ENCODE results near the gene CDK2. TPM values are rescaled to one million over a fixed set of nuclear protein-coding genes. Genes with fewer than 3 reads are reported as not detected.

CDK2 gene
- total and polyA plus RNA-seq, 2 experiments from 2014 or later = 23.9 to 26.6 TPM

GRCh38 chr12:55965240-55965639 lies 1.4 kb upstream of the CDK2 start:
- H3K9me3 ChIP-seq (ENCODE audit: low read depth) = no peaks in the 10 kb centered on the region
- H3K9me2 ChIP-seq (replicated peaks; ENCODE audit: insufficient read depth) = no peaks in the 10 kb centered on the region
- WGBS (ENCODE audit: low lambda C conversion rate, missing lambda C conversion rate) = 75% methylated on average over 5 of the region's 5 CpGs
- H4K20me1 ChIP-seq (ENCODE audit: insufficient read depth, poor library complexity, severe bottlenecking) = no peaks in the 10 kb centered on the region
- H3K79me2 ChIP-seq = peaks cover 31% of the 10 kb centered on the region
- no peak for DNase-seq (ENCODE audit: low spot score)
- H3K27me3 ChIP-seq = no peaks in the 10 kb centered on the region
- peak overlapping the region; percentile 90 for H3K27ac ChIP-seq
- TF ChIP-seq, protein P1, sequence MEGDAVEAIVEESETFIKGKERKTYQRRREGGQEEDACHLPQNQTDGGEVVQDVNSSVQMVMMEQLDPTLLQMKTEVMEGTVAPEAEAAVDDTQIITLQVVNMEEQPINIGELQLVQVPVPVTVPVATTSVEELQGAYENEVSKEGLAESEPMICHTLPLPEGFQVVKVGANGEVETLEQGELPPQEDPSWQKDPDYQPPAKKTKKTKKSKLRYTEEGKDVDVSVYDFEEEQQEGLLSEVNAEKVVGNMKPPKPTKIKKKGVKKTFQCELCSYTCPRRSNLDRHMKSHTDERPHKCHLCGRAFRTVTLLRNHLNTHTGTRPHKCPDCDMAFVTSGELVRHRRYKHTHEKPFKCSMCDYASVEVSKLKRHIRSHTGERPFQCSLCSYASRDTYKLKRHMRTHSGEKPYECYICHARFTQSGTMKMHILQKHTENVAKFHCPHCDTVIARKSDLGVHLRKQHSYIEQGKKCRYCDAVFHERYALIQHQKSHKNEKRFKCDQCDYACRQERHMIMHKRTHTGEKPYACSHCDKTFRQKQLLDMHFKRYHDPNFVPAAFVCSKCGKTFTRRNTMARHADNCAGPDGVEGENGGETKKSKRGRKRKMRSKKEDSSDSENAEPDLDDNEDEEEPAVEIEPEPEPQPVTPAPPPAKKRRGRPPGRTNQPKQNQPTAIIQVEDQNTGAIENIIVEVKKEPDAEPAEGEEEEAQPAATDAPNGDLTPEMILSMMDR (IDR thresholded peaks at IDR 0.05; ENCODE audit: poor library complexity) = no peak
- no peak for TF ChIP-seq EZH2phosphoT487 (IDR thresholded peaks at IDR 0.05; ENCODE audit: low read depth, severe bottlenecking, unreplicated experiment)
- TF ChIP-seq EZH2 (IDR thresholded peaks at IDR 0.05; ENCODE audit: borderline replicate concordance) = no peak
- H2AFZ ChIP-seq = peak overlapping the region; percentile 88
- no peaks in the 10 kb centered on the region for H3K36me3 ChIP-seq (replicated peaks; ENCODE audit: insufficient read depth, low read depth)
- H3K4me1 ChIP-seq (ENCODE audit: insufficient read depth) = peaks cover 22% of the 10 kb centered on the region
- H3K4me3 ChIP-seq = no peak overlapping the region
- H3K4me2 ChIP-seq = no peak overlapping the region

GRCh38 chr12:55965941-55966407 lies 656 bp upstream of the CDK2 start, which contains the start of gene PMEL:
Gene PMEL, minus strand, starts transcription at chr12:55966042. Its CDS starts 31 bp downstream, at chr12:55966011.
- Histone ChIP-seq H3K4me3 (peak within 1 kb of the TSS; percentile 89), H2AFZ (peak within 1 kb of the TSS; percentile 88), H3K4me2 (peak within 1 kb of the TSS; percentile 85), H3K4me1 (ENCODE audit: insufficient read depth) (peaks cover 22% of the 10 kb centered on the region), H3K27me3 (no peaks in the 10 kb centered on the region), H3K27ac (peak within 1 kb of the TSS; percentile 90), H3K79me2 (peaks cover 31% of the 10 kb centered on the region), H3K9me2 (replicated peaks; ENCODE audit: insufficient read depth) (no peaks in the 10 kb centered on the region), H4K20me1 (ENCODE audit: insufficient read depth, poor library complexity, severe bottlenecking) (no peaks in the 10 kb centered on the region), H3K9me3 (ENCODE audit: low read depth) (no peaks in the 10 kb centered on the region), H3K36me3 (replicated peaks; ENCODE audit: insufficient read depth, low read depth) (no peaks in the 10 kb centered on the region)
- peak; percentile 32 for DNase-seq (ENCODE audit: low spot score)
- TF ChIP-seq, protein P1 (IDR thresholded peaks at IDR 0.05; ENCODE audit: poor library complexity) = no peak
- TF ChIP-seq EZH2 (IDR thresholded peaks at IDR 0.05; ENCODE audit: borderline replicate concordance) (no peak), EZH2phosphoT487 (IDR thresholded peaks at IDR 0.05; ENCODE audit: low read depth, severe bottlenecking, unreplicated experiment) (no peak)
- WGBS (ENCODE audit: low lambda C conversion rate, missing lambda C conversion rate) = 18% methylated on average over 4 of the region's 4 CpGs

DNA sequence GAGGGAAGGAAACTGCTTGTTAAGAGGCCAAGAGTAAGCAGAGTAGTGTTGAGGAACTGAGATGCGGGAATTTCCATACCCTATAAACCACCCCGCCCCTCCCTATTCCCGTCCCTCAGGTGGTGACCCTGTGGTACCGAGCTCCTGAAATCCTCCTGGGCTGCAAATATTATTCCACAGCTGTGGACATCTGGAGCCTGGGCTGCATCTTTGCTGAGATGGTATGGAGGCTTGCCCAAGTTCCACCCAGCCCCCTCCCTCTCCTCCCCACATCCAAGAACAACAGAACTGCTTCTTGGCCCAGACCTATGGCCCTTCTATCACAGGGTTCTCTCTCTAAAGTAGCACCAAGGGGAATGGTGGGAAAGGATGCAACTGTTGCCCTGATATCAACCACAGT lies 2.7 kb downstream of the CDK2 start:
- Histone ChIP-seq H3K27me3 (no peaks in the 10 kb centered on the region), H3K9me3 (ENCODE audit: low read depth) (no peaks in the 10 kb centered on the region), H3K27ac (no peak overlapping the region), H3K4me3 (no peak overlapping the region), H2AFZ (no peak overlapping the region), H3K79me2 (peaks cover 31% of the 10 kb centered on the region), H3K9me2 (replicated peaks; ENCODE audit: insufficient read depth) (no peaks in the 10 kb centered on the region), H3K36me3 (replicated peaks; ENCODE audit: insufficient read depth, low read depth) (no peaks in the 10 kb centered on the region), H3K4me2 (peak overlapping the region; percentile 85), H3K4me1 (ENCODE audit: insufficient read depth) (peaks cover 27% of the 10 kb centered on the region), H4K20me1 (ENCODE audit: insufficient read depth, poor library complexity, severe bottlenecking) (no peaks in the 10 kb centered on the region)
- no peak for DNase-seq (ENCODE audit: low spot score)
- TF ChIP-seq EZH2phosphoT487 (IDR thresholded peaks at IDR 0.05; ENCODE audit: low read depth, severe bottlenecking, unreplicated experiment) (no peak), EZH2 (IDR thresholded peaks at IDR 0.05; ENCODE audit: borderline replicate concordance) (no peak)
- TF ChIP-seq, protein P1 (IDR thresholded peaks at IDR 0.05; ENCODE audit: poor library complexity) = no peak
- WGBS (ENCODE audit: low lambda C conversion rate, missing lambda C conversion rate) = 90% methylated on average over 4 of the region's 4 CpGs
